H9 (cell line): ENCODE data around the gene SCT. TPM values are rescaled to one million over a fixed set of nuclear protein-coding genes. Genes with fewer than 3 reads are reported as not detected.

Experiments
- DNase-seq: peaks from one replicate; pipeline ENCODE4 v3.0.0-alpha.2; 2017
- H2AFZ ChIP-seq: one replicate; pipeline ENCODE4 v1.6.1; 2013; ENCODE audit warnings: mild to moderate bottlenecking, low read length, control low read depth, moderate library complexity
- H2AK5ac ChIP-seq: 2 replicates; pipeline ENCODE4 v1.6.1; 2013; ENCODE audit warnings: low read length, control low read depth, mixed read lengths; ENCODE audit not compliant: insufficient read length
- H2BK120ac ChIP-seq: one replicate; pipeline ENCODE4 v1.6.1; 2013; ENCODE audit warnings: low read depth, mild to moderate bottlenecking, low read length, control low read depth, inconsistent platforms; ENCODE audit not compliant: poor library complexity, severe bottlenecking
- H2BK12ac ChIP-seq: 2 replicates; pipeline ENCODE4 v1.6.1; 2013; ENCODE audit warnings: low read length, control low read depth, mixed read lengths, low read depth; ENCODE audit not compliant: insufficient read length
- H2BK15ac ChIP-seq: 2 replicates; pipeline ENCODE4 v1.6.1; 2013; ENCODE audit warnings: low read depth, low read length, control low read depth
- H2BK20ac ChIP-seq: one replicate; pipeline ENCODE4 v1.6.1; 2013; ENCODE audit warnings: low read depth, mild to moderate bottlenecking, low read length, control low read depth, inconsistent platforms; ENCODE audit not compliant: poor library complexity, severe bottlenecking
- H2BK5ac ChIP-seq: 2 replicates; pipeline ENCODE4 v1.6.1; 2013; ENCODE audit warnings: low read length, control low read depth, mixed read lengths; ENCODE audit not compliant: insufficient read length
- H3K14ac ChIP-seq: 2 replicates; pipeline ENCODE4 v1.6.1; 2013; ENCODE audit warnings: low read length, control low read depth; ENCODE audit not compliant: insufficient read depth
- H3K18ac ChIP-seq: 2 replicates; pipeline ENCODE4 v1.6.1; 2013; ENCODE audit warnings: low read depth, mild to moderate bottlenecking, mixed read lengths, low read length, control low read depth; ENCODE audit not compliant: insufficient read length
- H3K23ac ChIP-seq: 2 replicates; pipeline ENCODE4 v1.6.1; 2013; ENCODE audit warnings: low read length, control low read depth, mixed read lengths, low read depth; ENCODE audit not compliant: insufficient read length
- H3K23me2 ChIP-seq: 2 replicates; pipeline ENCODE4 v1.6.1; 2013; ENCODE audit warnings: low read depth, mild to moderate bottlenecking, mixed read lengths, low read length, control low read depth; ENCODE audit not compliant: insufficient read length, poor library complexity, severe bottlenecking
- H3K27ac ChIP-seq: 2 replicates; pipeline ENCODE4 v1.5.1; 2013; ENCODE audit warnings: low read length, control low read depth, mixed read lengths, low read depth; ENCODE audit not compliant: insufficient read length
- H3K27me3 ChIP-seq: 2 replicates; pipeline ENCODE4 v1.6.1; 2013; ENCODE audit warnings: low read length, control low read depth, inconsistent platforms; ENCODE audit not compliant: insufficient read depth
- H3K4ac ChIP-seq: 2 replicates; pipeline ENCODE4 v1.6.1; 2013; ENCODE audit warnings: low read depth, mild to moderate bottlenecking, control low read depth, inconsistent platforms, low read length, moderate library complexity
- H3K4me1 ChIP-seq: 2 replicates; pipeline ENCODE4 v1.6.1; 2013; ENCODE audit warnings: low read length, control low read depth, inconsistent platforms; ENCODE audit not compliant: insufficient read depth
- H3K4me2 ChIP-seq: 2 replicates; pipeline ENCODE4 v1.6.1; 2013; ENCODE audit warnings: low read length, control low read depth, mixed read lengths; ENCODE audit not compliant: insufficient read length, insufficient read depth
- H3K56ac ChIP-seq: 2 replicates; pipeline ENCODE4 v1.6.1; 2013; ENCODE audit warnings: low read depth, mild to moderate bottlenecking, mixed read lengths, low read length, control low read depth; ENCODE audit not compliant: insufficient read length
- H3K79me1 ChIP-seq: 2 replicates; pipeline ENCODE4 v1.6.1; 2013; ENCODE audit warnings: low read depth, mild to moderate bottlenecking, moderate library complexity, low read length, control low read depth, inconsistent platforms; ENCODE audit not compliant: insufficient read depth, poor library complexity, severe bottlenecking
- H3K79me2 ChIP-seq: 2 replicates; pipeline ENCODE4 v1.6.1; 2013; ENCODE audit warnings: low read length, control low read depth, inconsistent platforms; ENCODE audit not compliant: insufficient read depth
- H3K9ac ChIP-seq: 2 replicates; pipeline ENCODE4 v1.6.1; 2013; ENCODE audit warnings: low read length, control low read depth, mixed read lengths; ENCODE audit not compliant: insufficient read length; ENCODE audit errors: extremely low read depth
- H3K9me3 ChIP-seq: one replicate; pipeline ENCODE4 v1.6.1; 2013; ENCODE audit warnings: low read depth, low read length, inconsistent platforms; ENCODE audit not compliant: control insufficient read depth
- H3T11ph ChIP-seq: one replicate; pipeline ENCODE4 v1.6.1; 2013; ENCODE audit warnings: mild to moderate bottlenecking, low read length, control low read depth, inconsistent platforms
- H4K20me1 ChIP-seq: one replicate; pipeline ENCODE4 v1.6.1; 2013; ENCODE audit not compliant: control insufficient read depth, insufficient read length, insufficient read depth
- H4K5ac ChIP-seq: 2 replicates; pipeline ENCODE4 v1.6.1; 2013; ENCODE audit warnings: low read depth, mild to moderate bottlenecking, mixed read lengths, low read length, control low read depth; ENCODE audit not compliant: insufficient read length
- H4K8ac ChIP-seq: replicated peaks from 2 replicates; pipeline ENCODE4 v1.6.1; 2013; ENCODE audit warnings: low read length, control low read depth, mixed read lengths, low read depth; ENCODE audit not compliant: insufficient read length
- H4K91ac ChIP-seq: 2 replicates; pipeline ENCODE4 v1.6.1; 2013; ENCODE audit warnings: low read depth, mild to moderate bottlenecking, moderate library complexity, mixed read lengths, low read length, control low read depth; ENCODE audit not compliant: insufficient read length
- H3K27ac Mint-ChIP-seq, 3 experiments: 2 replicates in 2 of 3; 3 replicates in 1 of 3; pipeline ENCODE4 v1.8.0; 2020 to 2021; ENCODE audit warnings: mixed read lengths in 3 of 3, mild to moderate bottlenecking in 1 of 3, moderate library complexity in 1 of 3
- H3K27me3 Mint-ChIP-seq: 2 replicates; pipeline ENCODE4 v1.8.0; 2021; ENCODE audit warnings: low read depth, mild to moderate bottlenecking, moderate library complexity, mixed read lengths
- H3K36me3 Mint-ChIP-seq, 3 experiments: 2 replicates in 2 of 3; 3 replicates in 1 of 3; pipeline ENCODE4 v1.8.0; 2020 to 2021; ENCODE audit warnings: low read depth in 3 of 3, mixed read lengths in 3 of 3; ENCODE audit not compliant: insufficient read depth in 1 of 3
- H3K4me1 Mint-ChIP-seq, 2 experiments: 2 replicates each; pipeline ENCODE4 v1.8.0; 2020; ENCODE audit warnings: mixed read lengths in 2 of 2
- H3K4me3 Mint-ChIP-seq, 2 experiments: 2 replicates in 1 of 2; 3 replicates in 1 of 2; pipeline ENCODE4 v1.8.0; 2020 to 2021; ENCODE audit warnings: mild to moderate bottlenecking in 2 of 2, mixed read lengths in 2 of 2, moderate library complexity in 1 of 2
- H3K9me3 Mint-ChIP-seq, 2 experiments: 2 replicates in 1 of 2; 3 replicates in 1 of 2; pipeline ENCODE4 v1.8.0; 2020; ENCODE audit warnings: mild to moderate bottlenecking in 2 of 2, mixed read lengths in 2 of 2, moderate library complexity in 1 of 2
- CTCF ChIP-seq: fragments of 200-600 bp; sonication (generic); conservative IDR thresholded peaks from 3 replicates; pipeline ENCODE4 v1.8.0; 2021; ENCODE audit warnings: antibody characterized with exemption, mild to moderate bottlenecking
- WGBS: extraction: QIAGEN DNeasy Blood & Tissue Kit; methylation state at CpG from one replicate; pipeline ENCODE4 v1.1.7; 2013; ENCODE audit warnings: missing lambda C conversion rate, low lambda C conversion rate, mixed read lengths; ENCODE audit not compliant: insufficient read length; ENCODE audit errors: extremely low coverage; 5-methylcytosine and 5-hydroxymethylcytosine counted together
- total RNA-seq: library from RNA; stranded (reverse); gene quantifications from 2 replicates; pipeline ENCODE4 v1.2.1, GENCODE V29; 2021

Gene SCT
- total RNA-seq, 1 experiment from 2014 or later = 1.8 TPM

DNA sequence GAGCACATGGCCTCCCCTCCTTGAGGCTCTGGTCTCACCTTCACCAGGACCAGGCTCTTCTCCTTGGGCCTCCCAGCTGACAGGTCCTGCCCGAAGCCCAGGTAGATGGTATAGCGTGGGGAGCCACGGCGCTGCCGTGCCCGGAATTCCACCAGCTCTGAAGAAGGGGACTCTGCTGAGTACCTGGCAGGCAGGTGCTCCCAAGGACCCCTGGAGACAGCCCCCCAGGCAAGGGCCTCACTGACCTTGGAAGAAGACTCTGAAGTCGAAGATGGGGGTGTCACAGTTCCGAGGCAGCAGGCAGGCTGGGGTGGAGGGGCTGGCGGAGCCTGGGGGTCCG, 14.1 kb downstream of the SCT start:
- Histone ChIP-seq H2BK120ac (no peak overlapping the region), H4K5ac (no peak overlapping the region), H3K56ac (no peak overlapping the region), H3K9me3 (no peaks in the 10 kb centered on the region), H3K27ac (no peak overlapping the region), H3K14ac (no peak overlapping the region), H3K9ac (no peak overlapping the region), H3T11ph (no peak overlapping the region), H3K79me2 (no peaks in the 10 kb centered on the region), H3K4me2 (no peak overlapping the region), H3K18ac (no peak overlapping the region), H4K91ac (no peak overlapping the region), H4K8ac (no peak overlapping the region), H2BK5ac (no peak overlapping the region), H2AFZ (no peak overlapping the region), H4K20me1 (no peaks in the 10 kb centered on the region), H2BK15ac (no peak overlapping the region), H2BK20ac (no peak overlapping the region), H3K4me1 (no peaks in the 10 kb centered on the region), H3K4ac (no peak overlapping the region), H2AK5ac (no peak overlapping the region), H3K23ac (no peak overlapping the region), H2BK12ac (no peak overlapping the region), H3K27me3 (no peaks in the 10 kb centered on the region), H3K23me2 (peaks cover 4% of the 10 kb centered on the region), H3K79me1 (no peaks in the 10 kb centered on the region)
- no peak for DNase-seq
- no peak for TF ChIP-seq CTCF
- H3K36me3 Mint-ChIP-seq = peaks cover 10 to 37% (median 37%) of the 10 kb centered on the region in 3 experiments; a peak in 6 of 7 replicates
- H3K4me3 Mint-ChIP-seq = no peak overlapping the region
- no peaks in the 10 kb centered on the region for H3K27me3 Mint-ChIP-seq
- H3K9me3 Mint-ChIP-seq = no peaks in the 10 kb centered on the region
- H3K4me1 Mint-ChIP-seq = peaks cover 4 to 6% of the 10 kb centered on the region in 2 experiments; a peak in 3 of 4 replicates
- WGBS = no CpG with 5 or more reads among the region's 10 CpGs
- H3K27ac Mint-ChIP-seq = peak overlapping the region in 1 of 3 experiments; percentile 39; a peak in 1 of 7 replicates
